Measurements from ENCODE around the gene EMP2.

The EMP2 gene

GRCh38 chr16:10501016-10501607 lies 79.3 kb downstream of the EMP2 start:
- no peak overlapping the region for H3K4me3 ChIP-seq (ENCODE audit: low read depth, low read length)
- no peak for TF ChIP-seq CTCF (conservative IDR thresholded peaks at IDR 0.05; ENCODE audit: low read depth, low read length)
- DNase-seq (ENCODE audit: low read depth): no peak

GRCh38 chr16:10500582-10500981 lies 79.8 kb downstream of the EMP2 start:
- TF ChIP-seq CTCF (conservative IDR thresholded peaks at IDR 0.05; ENCODE audit: low read depth, low read length): no peak
- DNase-seq (ENCODE audit: low read depth): no peak
- no peak overlapping the region for H3K4me3 ChIP-seq (ENCODE audit: low read depth, low read length)

- no peak for DNase-seq (ENCODE audit: low read depth)
- H3K4me3 ChIP-seq (ENCODE audit: low read depth, low read length): no peak overlapping the region
- no peak for TF ChIP-seq CTCF (conservative IDR thresholded peaks at IDR 0.05; ENCODE audit: low read depth, low read length)
Measured at GRCh38 chr16:10497132-10498101, 83.0 kb downstream of the EMP2 start.

GRCh38 chr16:10495031-10495345 lies 85.4 kb downstream of the EMP2 start:
- DNase-seq (ENCODE audit: low read depth): no peak
- TF ChIP-seq CTCF (conservative IDR thresholded peaks at IDR 0.05; ENCODE audit: low read depth, low read length): no peak
- H3K4me3 ChIP-seq (ENCODE audit: low read depth, low read length): no peak overlapping the region

- H3K4me3 ChIP-seq (ENCODE audit: low read depth, low read length): no peak overlapping the region
- no peak for DNase-seq (ENCODE audit: low read depth)
- TF ChIP-seq CTCF (conservative IDR thresholded peaks at IDR 0.05; ENCODE audit: low read depth, low read length): no peak
Measured at GRCh38 chr16:10494343-10495030, 85.9 kb downstream of the EMP2 start.

- no peak for TF ChIP-seq CTCF (conservative IDR thresholded peaks at IDR 0.05; ENCODE audit: low read depth, low read length)
- H3K4me3 ChIP-seq (ENCODE audit: low read depth, low read length): no peak overlapping the region
- no peak for DNase-seq (ENCODE audit: low read depth)
Measured at GRCh38 chr16:10493276-10493675, 87.1 kb downstream of the EMP2 start.

Measured in choroid plexus epithelial cell (primary cell).